Measurements from ENCODE around the gene CX3CL1. TPM values are rescaled to one million over a fixed set of nuclear protein-coding genes. Genes with fewer than 3 reads are reported as not detected.

CX3CL1 gene
- total and polyA plus RNA-seq, 9 of the 15 experiments (the other 6 are each of a cell fraction or from before 2014, with no cell fraction given) = 0.09 TPM; not detected in 8

GRCh38 chr16:57324749-57325148, 47.5 kb upstream of the CX3CL1 start:
- Histone ChIP-seq H3K4me3 (no peak overlapping the region), H3K79me2 (ENCODE audit: control insufficient read depth, insufficient read depth, low read length) (no peaks in the 10 kb centered on the region), H2AFZ (ENCODE audit: low read depth, low read length) (no peak overlapping the region), H3K4me1 (replicated peaks in 1 of 2; ENCODE audit: control insufficient read depth in 2 of 2, insufficient read depth in 2 of 2, low read length in 2 of 2) (no peaks in the 10 kb centered on the region), H3K9ac (ENCODE audit: insufficient read depth in 1 of 2, low read depth in 2 of 2, low read length in 2 of 2) (no peak overlapping the region), H3K9me3 (replicated peaks; ENCODE audit: control insufficient read depth, insufficient read depth, low read depth, low read length) (no peaks in the 10 kb centered on the region), H3K9me1 (ENCODE audit: control insufficient read depth, insufficient read depth, low read length) (no peaks in the 10 kb centered on the region), H3K36me3 (ENCODE audit: control insufficient read depth, insufficient read depth, low read length) (no peaks in the 10 kb centered on the region), H3K4me2 (ENCODE audit: insufficient read depth, low read length) (no peak overlapping the region), H3K27me3 (ENCODE audit: control insufficient read depth in 2 of 2, insufficient read depth in 2 of 2, low read length in 2 of 2) (peaks cover 0 to 2% of the 10 kb centered on the region in 2 experiments; a peak in 3 of 5 replicates), H3K27ac (ENCODE audit: extremely low read depth, low read depth, low read length) (no peak overlapping the region), H4K20me1 (replicated peaks; ENCODE audit: control insufficient read depth, insufficient read depth, low read length) (no peaks in the 10 kb centered on the region)
- POLR2A ChIA-PET = no interaction called here
- CTCF ChIA-PET (ENCODE audit: low intra/inter-chr PET ratio) = no interaction called here
- no peak for FAIRE-seq
- BruUV-seq (replicated peaks) = no TSS peak
- TF ChIP-seq ETV1 (tag; conservative IDR thresholded peaks at IDR 0.05; ENCODE audit: low read depth) = no peak
- no peak for TF ChIP-seq ELF2 (CRISPR knock-in tag; IDR thresholded peaks at IDR 0.05)
- TF ChIP-seq ZNF174 (CRISPR knock-in tag; IDR thresholded peaks at IDR 0.05) = no peak
- TF ChIP-seq HSF4 (CRISPR knock-in tag; IDR thresholded peaks at IDR 0.05; ENCODE audit: borderline replicate concordance) = no peak
- TF ChIP-seq SRSF3 (IDR thresholded peaks at IDR 0.05; ENCODE audit: insufficient read depth, low read length) = no peak
- no peak for TF ChIP-seq ZBTB1 (CRISPR knock-in tag; IDR thresholded peaks at IDR 0.05; ENCODE audit: borderline replicate concordance, low read depth)
- no peak for TF ChIP-seq SLC30A9 (CRISPR knock-in tag; IDR thresholded peaks at IDR 0.05)
- 0% methylated on average over 2 of the region's 2 CpGs for WGBS (ENCODE audit: insufficient coverage, low coverage, missing lambda C conversion rate)
- DNase-seq (ENCODE audit: extremely low read depth in 1 of 4, low spot score in 3 of 4) = no peak
- intact Hi-C loops (cut with micrococcal nuclease) = no loop called here
- ATAC-seq = no peak
- in situ Hi-C loops (cut with MboI) = no loop called here

DNA sequence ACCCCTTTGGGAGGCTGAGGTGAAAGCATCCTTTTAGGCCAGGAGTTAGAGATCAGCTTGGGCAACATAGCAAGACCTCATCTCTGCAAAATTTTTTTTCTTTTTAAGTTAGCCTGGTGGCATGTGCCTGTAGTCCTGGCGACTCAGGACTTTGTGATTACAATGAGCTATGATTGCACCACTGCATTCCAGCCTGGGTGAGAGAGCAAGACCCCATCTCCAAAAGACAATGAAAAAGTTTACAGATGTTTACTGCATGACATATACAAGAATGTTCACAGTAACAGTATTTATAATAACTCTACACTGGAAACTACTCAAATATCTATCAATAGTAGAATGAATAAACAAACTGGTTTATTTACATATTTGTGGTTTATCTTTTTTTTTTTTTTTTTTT, 46.8 kb upstream of the CX3CL1 start:
- no peak for ATAC-seq
- POLR2A ChIA-PET = no interaction called here
- TF ChIP-seq ZBTB1 (CRISPR knock-in tag; IDR thresholded peaks at IDR 0.05; ENCODE audit: borderline replicate concordance, low read depth) (no peak), E2F3 (CRISPR knock-in tag; IDR thresholded peaks at IDR 0.05) (no peak), ELF2 (CRISPR knock-in tag; IDR thresholded peaks at IDR 0.05) (no peak)
- H3K4me3 ChIP-seq = no peak overlapping the region
- no peaks in the 10 kb centered on the region for H4K20me1 ChIP-seq (replicated peaks; ENCODE audit: control insufficient read depth, insufficient read depth, low read length)
- H3K36me3 ChIP-seq (ENCODE audit: control insufficient read depth, insufficient read depth, low read length) = no peaks in the 10 kb centered on the region
- H3K4me1 ChIP-seq (replicated peaks in 1 of 2; ENCODE audit: control insufficient read depth in 2 of 2, insufficient read depth in 2 of 2, low read length in 2 of 2) = no peaks in the 10 kb centered on the region
- DNase-seq (ENCODE audit: extremely low read depth in 1 of 4, low spot score in 3 of 4) = no peak
- FAIRE-seq = no peak
- H3K9ac ChIP-seq (ENCODE audit: insufficient read depth in 1 of 2, low read depth in 2 of 2, low read length in 2 of 2) = no peak overlapping the region
- H2AFZ ChIP-seq (ENCODE audit: low read depth, low read length) = no peak overlapping the region
- H3K9me1 ChIP-seq (ENCODE audit: control insufficient read depth, insufficient read depth, low read length) = no peaks in the 10 kb centered on the region
- H3K27me3 ChIP-seq (ENCODE audit: control insufficient read depth in 2 of 2, insufficient read depth in 2 of 2, low read length in 2 of 2) = peaks cover 2 to 6% of the 10 kb centered on the region in 2 experiments; a peak in 3 of 5 replicates
- H3K9me3 ChIP-seq (replicated peaks; ENCODE audit: control insufficient read depth, insufficient read depth, low read depth, low read length) = no peaks in the 10 kb centered on the region
- 0% methylated on average over 1 of the region's 1 CpG for WGBS (ENCODE audit: insufficient coverage, low coverage, missing lambda C conversion rate)
- H3K27ac ChIP-seq (ENCODE audit: extremely low read depth, low read depth, low read length) = no peak overlapping the region
- no TSS peak for BruUV-seq (replicated peaks)
- H3K79me2 ChIP-seq (ENCODE audit: control insufficient read depth, insufficient read depth, low read length) = no peaks in the 10 kb centered on the region
- CTCF ChIA-PET (ENCODE audit: low intra/inter-chr PET ratio) = no interaction called here
- intact Hi-C loops (cut with micrococcal nuclease) (no loop called here), in situ Hi-C loops (cut with MboI) (no loop called here)
- H3K4me2 ChIP-seq (ENCODE audit: insufficient read depth, low read length) = no peak overlapping the region

Measured in K562 (cell line).